Activated T-cell treated with anti-CD3 and anti-CD28 coated beads for 1 hour (primary cell): ENCODE measurements around the gene CACNA1I.

Experiments
- DNase-seq: peaks from one replicate; pipeline ENCODE4 v3.0.0-alpha.2; 2020; ENCODE audit warnings: low read depth

CACNA1I gene

DNA sequence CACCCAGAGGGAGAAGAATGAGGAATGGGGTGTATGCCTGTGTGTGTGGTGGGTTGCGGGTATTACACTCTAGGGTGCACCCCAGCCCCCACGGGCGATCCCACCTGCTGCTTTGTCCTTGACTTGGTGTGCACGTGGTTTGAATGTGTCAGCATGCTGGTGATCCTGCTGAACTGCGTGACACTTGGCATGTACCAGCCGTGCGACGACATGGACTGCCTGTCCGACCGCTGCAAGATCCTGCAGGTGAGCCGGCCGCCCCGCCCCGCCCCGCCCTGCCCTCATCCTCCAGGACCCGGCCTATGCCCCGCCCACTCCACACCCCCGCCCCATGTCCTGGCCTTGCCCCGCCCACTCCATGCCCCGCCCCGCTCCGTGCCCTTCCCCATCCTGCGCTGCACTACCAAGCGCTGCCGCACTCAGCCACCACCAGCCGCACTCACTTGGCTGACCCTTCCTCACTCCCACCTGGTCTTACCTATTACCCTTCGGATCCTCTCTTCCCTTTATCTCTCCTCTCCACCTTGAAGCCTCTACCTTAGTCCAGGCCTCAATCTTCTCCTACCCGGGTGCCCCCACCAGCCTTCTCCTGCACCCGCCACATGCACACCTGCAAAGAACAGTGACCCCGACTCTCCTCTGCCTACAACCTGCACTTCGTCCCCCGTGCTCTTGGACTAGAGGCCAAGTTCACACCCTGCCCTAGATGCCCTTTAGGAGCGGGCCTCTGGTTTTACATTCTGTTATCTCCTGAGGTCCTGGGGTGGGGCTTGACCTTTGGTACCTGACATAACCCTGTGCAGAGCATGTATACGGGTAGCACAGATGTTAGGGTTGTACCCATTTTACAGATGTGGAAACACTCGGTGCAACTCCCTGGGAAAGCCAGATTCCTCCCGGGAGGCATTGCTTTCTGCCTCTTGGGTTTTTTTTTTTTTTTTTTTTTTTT lies 27.7 kb downstream of the CACNA1I start:
- peak; percentile 72 for DNase-seq

DNA sequence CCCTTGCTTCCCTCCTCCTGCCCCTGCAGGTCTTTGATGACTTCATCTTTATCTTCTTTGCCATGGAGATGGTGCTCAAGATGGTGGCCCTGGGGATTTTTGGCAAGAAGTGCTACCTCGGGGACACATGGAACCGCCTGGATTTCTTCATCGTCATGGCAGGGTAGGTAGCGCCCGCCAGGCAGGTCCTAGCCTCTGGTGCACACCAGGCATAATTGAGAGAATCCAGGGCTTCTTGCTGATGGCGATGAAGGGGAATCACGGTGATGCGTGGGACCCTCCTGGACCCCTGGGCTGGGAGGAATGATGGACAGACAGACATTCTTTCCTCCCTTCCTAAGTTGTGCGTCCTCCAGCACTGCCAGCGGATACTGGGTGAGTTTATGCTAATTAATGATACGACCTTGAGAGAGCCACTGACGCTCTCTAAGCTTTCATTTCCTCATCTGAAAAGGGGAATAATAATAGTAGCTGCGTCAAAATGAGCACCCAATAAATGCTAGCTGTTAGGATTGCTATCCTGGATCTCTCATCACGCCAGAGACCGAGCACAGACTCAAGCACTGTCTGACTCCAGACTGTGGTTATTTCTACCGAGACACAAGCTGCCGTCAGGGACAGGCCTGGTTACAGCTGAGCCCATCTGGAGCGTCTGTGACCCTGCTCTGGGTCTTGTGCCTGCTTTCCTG lies 30.1 kb downstream of the CACNA1I start:
- DNase-seq: no peak

DNA sequence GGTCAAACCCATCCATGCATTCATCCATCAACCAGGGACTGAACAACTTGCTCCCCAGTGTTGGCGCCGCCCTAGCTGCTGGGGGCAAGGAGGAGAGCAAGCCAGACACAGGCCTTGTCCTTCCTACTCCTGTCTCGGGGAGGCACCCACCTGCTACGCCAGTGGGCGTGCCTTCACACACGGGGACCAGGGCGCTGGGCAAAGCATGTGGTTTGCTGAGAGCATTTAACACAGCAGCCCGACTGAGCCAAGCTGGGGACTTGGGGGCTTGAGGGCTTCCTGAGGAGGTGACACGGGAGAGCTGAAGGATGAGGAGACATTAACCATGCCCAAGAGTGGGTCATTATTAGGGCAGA lies 30.6 kb downstream of the CACNA1I start:
- no peak for DNase-seq

DNA sequence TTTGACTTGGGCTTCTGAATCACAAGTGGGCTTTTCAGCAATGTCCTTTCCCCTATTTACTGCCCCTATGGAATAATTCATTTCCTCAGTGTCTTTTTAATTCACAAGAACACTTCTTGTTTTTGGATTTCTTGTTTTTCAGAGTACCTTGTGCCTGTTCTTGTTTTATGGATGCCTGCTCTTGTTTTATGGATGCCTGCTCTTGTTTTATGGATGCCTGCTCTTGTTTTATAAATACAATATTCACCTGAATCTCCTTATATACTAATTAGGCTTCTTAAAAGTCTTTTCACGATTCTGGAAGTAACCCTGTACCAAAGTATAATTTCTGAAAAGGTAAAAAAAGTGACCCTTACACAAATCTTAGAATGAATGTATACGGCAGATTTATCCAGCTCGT lies 32.8 kb downstream of the CACNA1I start:
- DNase-seq: no peak

DNA sequence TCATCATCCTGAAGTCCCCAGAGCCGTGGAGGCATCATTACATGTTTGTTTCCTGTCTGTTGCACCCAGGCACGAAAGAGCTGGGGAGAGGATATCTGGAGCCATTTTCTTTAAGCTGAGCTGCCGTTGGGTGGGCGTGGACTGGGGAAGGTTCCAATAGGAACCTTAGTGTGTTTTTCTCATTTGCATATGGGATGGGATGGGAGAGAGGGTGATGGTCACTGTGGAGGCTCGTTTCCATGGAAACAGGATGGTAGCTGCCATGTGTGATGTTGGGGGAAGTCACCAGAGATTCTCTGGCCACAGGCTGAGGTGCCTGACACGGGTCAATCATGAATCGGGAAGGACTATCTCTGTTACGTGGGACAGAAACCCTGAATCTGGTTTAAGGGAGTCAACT lies 39.7 kb downstream of the CACNA1I start:
- no peak for DNase-seq

DNA sequence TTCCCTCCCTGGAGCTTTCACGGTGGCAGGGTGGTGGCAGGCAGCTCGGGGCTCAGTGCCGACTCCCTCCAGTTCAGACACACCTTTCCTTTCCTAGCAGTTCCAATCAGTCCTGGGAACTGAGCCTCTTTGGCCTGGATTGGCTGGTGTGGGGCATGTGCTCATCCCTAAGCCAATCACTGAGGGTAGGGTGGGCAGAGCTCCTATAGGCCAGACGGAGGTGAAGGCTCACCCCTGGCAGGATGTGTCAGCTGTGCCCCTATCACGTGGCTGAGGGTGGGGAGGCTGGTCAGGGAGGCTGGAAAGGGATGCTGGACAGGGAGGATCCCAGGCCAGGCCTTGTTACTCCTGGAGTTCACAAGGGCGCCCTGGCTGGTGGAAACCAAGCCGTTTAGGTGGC lies 40.2 kb downstream of the CACNA1I start:
- no peak for DNase-seq

DNA sequence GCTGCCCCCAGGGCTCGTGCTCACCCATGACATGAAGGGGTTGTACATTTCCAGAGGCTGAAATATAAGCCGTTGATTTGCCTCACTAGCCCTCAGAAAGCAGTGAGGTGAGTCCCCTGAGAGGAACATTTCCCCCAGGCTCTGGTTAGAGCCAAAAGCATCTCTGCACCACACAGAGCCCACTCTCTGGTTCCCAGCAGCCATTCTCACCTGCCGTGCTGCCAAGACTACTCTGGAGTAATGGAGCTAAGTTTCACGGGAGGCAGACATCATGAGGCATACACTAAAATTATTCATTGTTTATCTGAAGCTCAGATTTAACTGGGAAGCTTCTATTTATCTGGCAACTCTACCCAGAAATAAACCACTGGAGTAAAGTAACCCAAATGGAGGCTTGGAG lies 40.8 kb downstream of the CACNA1I start:
- DNase-seq: no peak

DNA sequence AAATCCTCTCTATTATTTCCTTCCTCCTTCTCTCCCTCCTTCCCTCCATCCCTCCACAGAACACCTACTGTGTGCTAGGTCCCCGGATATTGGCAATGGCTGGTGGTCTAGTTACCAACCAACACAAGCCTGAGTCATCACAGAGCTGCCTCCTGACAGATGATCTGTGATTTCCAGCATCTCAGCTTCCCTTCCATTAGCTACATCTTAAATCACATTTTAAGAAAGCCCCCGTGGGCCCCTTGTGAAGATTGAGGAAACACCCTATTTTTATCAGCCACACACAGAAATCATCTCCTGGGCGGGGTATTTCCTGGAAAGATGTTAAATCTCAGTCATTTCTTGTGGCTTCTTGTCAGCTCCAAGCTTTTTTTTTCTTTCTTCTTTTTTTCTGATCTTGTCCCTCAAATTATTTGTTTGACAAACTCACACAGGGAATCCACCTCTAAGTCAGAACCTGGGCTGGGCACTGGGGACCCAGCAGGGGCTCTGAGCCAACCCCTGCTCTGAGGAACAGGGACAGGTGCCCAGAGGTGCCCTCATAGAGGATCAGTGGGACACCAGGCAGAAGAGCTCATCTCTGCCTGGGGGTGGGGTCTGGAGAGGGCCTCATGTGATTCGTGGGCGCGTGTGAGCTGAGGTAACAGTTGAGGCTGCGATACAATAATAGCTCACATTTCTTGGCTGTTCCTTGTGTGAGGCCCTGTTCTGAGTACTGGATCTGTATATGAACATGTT lies 42.4 kb downstream of the CACNA1I start:
- DNase-seq: no peak

DNA sequence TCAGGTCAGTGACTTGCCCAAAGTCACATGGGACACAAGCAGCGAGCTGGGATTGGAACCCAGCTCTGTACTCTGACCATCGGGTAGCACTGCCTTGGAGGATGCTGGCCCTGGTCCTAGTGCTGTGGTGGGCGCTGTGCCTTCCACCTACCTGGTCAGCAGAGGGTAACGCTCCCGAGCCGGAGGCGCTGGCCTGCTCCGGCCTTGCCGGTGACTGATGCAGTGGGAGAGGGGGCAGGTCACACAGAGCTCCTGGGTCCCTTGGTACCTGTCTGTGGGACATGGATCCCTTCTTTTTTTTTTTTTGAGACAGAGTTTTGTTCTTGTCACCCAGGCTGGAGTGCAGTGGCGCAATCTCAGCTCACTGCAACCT lies 43.0 kb downstream of the CACNA1I start:
- DNase-seq: no peak

DNA sequence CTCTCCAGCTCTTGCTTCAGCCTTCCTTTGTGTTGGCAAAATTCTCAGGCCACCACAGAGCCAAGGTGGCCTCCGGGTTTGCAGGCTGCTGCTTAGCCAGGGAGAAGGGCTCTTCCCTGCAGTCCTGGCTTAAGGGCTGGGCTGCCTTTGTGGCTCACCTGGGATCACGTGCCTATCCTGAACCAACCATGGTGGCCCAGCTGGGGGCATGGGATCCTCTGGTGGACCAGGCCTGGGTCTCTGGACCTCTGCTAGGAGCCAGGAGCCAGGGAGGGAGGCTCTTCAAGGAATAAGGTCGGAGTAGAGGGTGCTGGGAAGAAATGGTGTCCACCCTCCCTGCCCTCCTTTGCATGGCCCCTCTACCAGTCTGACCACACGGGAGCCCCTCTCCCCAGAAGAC lies 43.9 kb downstream of the CACNA1I start:
- DNase-seq: no peak

DNA sequence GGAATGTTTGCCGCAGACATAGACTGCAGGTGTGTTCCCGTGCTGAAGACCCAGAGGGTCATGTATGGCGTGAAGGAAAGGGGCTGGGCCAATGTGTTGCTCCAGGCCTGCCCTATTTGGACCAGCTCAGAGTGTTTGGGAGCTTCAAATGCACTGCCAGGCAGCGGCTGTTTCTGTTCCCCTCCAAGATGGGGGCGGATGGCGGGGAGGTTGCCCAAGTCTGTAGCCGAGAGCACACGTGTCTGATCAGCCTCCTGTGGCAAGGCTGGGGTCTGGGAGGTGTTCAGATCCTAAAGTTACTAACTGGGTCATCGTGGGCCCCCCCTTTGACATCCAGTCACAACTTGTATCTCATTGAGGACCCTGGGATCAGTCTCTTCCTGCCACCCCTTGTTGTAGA lies 45.5 kb downstream of the CACNA1I start:
- no peak for DNase-seq

DNA sequence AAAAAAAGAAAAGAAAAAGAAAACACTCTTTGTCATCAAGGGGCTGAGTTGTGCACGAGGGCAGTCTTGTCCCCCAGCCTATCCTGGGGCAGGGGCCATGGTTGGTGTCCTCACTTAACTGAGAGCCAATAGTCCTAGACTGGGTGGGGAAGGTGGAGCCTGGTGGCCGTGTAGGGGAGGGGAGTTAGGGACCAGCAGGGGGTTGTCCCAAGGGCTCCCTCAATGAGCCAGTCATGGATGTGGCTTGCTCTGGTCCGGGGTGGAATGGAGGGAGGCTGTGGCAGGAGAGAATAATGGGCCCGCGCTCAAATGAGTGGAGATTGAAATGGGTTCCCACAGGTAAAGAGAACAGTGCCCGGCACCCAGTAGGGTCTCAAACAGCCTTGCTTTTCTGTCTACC lies 46.2 kb downstream of the CACNA1I start:
- DNase-seq: no peak

DNA sequence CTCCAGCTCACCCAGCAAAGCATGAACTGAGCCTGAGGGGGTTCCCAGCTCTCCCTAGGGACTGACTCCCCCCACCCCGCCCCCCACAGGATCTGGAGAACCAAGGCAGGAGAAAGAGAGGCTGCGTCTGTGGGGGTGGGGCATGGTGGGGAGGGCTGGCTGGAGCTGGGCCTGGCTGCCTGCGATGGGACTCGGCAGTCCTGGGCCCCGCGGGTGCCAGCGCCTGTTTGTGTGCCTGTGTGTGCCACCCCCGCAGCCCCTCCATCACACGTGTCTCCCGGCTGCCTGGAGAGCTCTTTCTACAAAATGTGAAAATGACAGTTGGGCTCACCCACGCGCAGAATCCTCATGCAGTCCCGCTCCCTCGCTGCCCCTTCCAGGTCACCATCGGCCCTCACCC lies 46.8 kb downstream of the CACNA1I start:
- DNase-seq: no peak

DNA sequence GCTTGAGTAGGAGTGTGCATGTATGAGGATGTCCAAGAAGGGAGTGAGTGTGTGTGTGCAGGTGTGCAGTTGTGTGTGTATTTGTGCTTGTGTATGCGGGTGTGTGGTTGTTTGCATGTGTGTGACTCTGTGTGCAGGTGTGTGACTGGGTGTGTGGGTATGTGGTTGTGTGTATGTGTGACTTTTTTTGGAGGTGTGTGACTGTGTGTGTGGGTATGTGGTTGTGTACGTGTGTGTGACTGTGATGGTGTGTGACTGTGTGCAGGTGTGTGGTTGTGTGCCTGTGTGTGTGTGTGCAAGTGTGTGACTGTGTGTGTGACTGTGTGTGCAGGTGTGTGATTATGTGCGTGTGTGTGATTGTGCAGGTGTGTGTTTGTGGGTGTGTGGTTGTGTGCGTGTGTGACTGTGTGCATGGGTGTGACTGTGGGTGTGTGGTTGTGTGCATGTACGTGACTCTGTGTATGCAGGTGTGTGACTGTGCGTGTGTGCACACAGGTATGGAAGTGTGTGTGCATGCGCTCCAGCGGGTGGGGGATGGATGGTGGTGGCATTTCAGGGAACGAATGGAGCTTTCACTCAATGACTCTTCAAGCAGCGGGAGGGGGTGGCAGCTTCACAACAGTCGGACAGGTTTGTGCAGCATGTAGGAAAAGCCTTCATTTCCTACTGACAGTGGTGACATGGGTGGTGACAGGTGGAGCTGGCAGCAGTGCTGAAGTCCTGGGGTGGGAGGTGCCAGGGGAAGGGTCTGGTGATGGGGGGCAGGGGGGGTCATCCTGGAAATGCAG lies 47.6 kb downstream of the CACNA1I start:
- no peak for DNase-seq

DNA sequence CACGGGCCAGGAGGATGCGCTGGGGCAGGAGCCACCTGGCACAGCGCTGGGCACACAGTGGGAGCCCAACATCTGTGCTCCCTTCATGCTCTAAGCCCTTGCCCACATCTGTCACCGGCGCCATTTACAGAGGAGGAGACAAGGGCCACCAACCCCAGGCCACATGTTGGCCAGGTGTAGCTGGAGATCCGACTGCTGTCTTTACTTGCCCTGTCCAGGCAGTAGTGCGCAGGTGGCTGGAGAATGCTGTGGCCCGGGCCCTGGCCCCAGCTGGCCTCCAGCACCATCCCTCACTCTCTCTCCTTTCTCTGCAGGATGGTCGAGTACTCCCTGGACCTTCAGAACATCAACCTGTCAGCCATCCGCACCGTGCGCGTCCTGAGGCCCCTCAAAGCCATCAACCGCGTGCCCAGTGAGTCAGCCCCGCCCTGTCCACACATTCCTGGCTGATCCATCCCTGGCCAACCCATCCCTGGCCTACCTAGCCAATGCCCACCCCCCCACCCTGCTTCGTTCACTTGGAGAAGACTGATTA lies 48.5 kb downstream of the CACNA1I start:
- no peak for DNase-seq

DNA sequence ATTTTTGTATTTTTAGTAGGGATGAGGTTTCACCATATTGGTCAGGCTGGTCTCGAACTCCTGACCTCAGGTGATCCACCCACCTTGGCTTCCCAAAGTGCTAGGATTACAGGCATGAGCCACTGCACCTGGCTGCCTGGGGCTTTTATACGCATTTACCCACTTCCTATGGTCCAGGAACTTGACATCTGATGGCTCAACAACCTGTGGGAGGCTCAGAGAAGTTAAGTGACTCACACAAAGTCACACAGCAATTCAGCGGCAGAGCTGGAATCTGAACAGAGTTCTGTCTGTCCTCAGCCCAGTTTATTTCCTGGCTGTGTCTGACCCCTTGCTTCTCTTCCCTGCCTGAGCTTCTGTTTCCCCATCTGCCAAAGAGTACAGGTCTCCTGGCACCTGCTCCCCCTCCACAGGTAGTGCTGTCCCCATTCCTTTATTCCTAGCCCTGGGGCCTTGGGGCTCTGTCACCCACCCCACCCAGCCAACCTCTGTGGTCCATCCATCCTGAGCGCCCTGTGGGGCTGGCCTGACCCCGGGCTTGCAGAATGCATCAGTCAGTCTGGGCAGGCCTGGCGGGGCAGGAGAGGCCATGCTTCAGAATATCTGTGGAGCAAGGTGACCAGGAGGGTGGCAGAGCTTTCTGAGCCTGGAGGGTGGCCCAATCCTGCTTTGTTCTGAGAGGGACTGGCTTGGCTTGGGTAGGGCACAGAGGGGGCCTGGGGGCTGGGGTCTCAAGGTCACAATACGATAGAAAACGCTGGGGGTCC lies 50.6 kb downstream of the CACNA1I start:
- no peak for DNase-seq

DNA sequence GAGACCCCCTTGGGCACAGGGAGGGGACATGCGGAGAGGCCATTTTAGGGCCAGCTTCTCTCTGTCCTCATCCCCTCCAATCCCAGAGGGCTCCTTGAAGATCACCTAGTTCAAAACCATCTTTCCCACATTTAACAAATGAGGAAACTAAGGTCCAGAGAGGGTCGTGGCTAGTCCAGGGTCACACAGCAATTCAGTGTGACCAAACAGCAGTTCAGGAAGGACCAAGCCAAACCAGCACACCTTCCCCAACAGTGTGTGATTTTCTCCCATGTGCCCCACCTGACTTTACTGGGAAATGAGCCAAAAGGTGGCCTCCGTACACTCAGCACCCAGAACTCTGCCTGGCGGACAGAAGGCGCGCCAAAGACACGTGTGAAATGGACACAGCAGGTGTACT lies 51.3 kb downstream of the CACNA1I start:
- no peak for DNase-seq

DNA sequence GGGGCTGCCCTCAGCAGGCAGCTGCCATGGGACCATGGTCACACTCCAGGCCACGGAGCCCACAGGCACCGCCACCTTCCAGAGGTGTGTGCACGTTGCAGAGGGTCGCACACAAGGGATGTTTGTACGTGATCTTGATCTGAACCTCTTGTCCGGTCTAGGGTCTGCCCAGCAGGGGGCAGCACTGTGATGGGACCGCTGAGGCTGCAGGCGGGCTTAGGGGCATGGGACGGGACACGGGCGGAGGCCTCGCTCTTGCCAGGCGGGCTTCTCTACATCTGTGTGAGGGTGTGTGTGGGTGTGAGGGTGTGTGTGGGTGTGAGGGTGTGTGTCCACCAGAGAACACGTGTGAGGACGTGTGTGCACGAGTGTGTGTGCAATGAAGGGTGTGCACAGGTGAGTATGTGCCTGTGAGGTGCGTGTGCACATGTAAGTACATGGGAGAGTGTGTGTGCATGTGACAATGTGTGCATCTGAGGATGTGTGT lies 52.4 kb downstream of the CACNA1I start:
- peak; percentile 64 for DNase-seq

DNA sequence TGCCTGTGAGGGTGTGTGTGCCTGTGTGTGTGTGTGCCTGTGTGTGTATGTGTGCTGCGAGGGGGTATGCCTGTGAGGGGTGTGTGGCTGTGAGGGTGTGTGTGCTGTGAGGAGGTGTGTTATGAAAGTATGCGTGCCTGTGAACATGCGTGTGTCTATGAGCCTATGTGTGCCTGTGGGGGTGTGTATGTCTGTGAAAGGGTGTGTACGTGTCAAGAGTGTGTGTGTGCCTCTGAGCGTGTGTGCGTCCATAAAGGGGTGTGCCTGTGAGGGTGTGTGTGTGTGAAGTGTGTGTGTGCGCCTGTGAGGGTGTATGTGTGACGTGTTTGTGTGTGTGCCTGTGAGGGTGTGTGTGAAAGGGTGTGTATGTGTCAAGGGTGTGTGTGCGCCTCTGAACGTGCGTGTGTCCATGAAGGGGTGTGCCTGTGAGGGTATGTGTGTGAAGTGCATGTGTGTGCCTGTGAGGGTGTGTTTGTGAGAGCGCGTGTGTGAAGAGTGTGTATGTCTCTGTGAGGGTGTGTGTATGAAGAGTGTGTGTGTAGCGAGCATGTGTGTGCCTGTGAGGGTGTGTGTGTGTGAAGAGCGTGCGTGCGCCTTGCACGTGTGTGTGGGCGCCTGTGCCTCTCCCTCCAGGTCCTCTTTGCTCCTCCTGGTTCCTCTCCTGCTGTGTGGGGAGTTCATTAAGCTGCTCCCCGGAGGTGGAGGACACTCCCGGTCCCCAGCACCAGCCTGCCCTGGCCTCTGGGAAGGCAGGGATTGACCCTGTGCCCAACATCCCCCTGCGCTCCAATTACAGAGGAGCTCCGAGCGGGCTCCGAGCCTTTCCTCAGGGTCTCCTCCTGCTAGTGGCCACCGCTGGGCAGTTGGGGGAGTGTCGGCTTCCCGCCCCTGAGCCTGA lies 53.3 kb downstream of the CACNA1I start:
- DNase-seq: no peak

DNA sequence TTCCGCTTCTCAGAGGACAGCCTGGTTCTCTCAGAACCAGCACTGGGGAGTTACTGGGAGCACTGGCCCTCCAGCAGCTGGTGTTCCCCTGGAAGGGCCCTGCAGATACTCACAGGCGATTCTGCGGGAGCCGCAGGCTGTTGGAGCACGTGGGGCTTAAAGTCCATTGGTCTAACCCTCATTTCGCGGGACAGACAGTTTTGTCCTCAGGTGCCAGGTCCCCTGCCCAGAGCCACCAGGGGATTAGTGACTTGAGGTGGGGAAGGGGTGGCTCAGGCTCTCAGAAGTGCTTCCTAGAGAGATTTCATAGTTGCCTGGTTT lies 53.9 kb downstream of the CACNA1I start:
- no peak for DNase-seq
